T-helper 17 cell (primary cell): ENCODE results near the gene DGKA. TPM values are rescaled to one million over a fixed set of nuclear protein-coding genes. Genes with fewer than 3 reads are reported as not detected.
"Not testable (repeated sequence)": the region's sequence is repeated elsewhere in the genome, so short reads cannot be mapped to it uniquely, and the experiment has no call there.

Experiments used
- ATAC-seq: fragments of 150-1000 bp; cut with Tn5 transposase; 2 replicates; pipeline ENCODE4 v1.10.0; 2021; ENCODE audit warnings: mild to moderate bottlenecking, moderate library complexity
- DNase-seq, 3 donors: peaks; one replicate each; pipeline versions ENCODE4 v3.0.0 to v3.0.0-alpha.2; 2020 to 2021
- H3K9me3 ChIP-seq: one replicate; pipeline ENCODE4 v1.7.0; 2013; ENCODE audit warnings: low read length, mild to moderate bottlenecking; ENCODE audit not compliant: control insufficient read depth, poor library complexity, severe bottlenecking
- H3K27ac Mint-ChIP-seq: one replicate; pipeline ENCODE4 v1.8.0; 2022; ENCODE audit warnings: mild to moderate bottlenecking, moderate library complexity, mixed read lengths
- H3K27me3 Mint-ChIP-seq: one replicate; pipeline ENCODE4 v1.8.0; 2022; ENCODE audit warnings: mixed read lengths
- H3K36me3 Mint-ChIP-seq: one replicate; pipeline ENCODE4 v1.8.0; 2022; ENCODE audit warnings: low read depth, mixed read lengths
- H3K4me1 Mint-ChIP-seq: one replicate; pipeline ENCODE4 v1.8.0; 2022; ENCODE audit warnings: mild to moderate bottlenecking, mixed read lengths
- H3K4me3 Mint-ChIP-seq: one replicate; pipeline ENCODE4 v1.8.0; 2022; ENCODE audit warnings: mild to moderate bottlenecking, moderate library complexity, mixed read lengths
- total RNA-seq, 4 donors: library from RNA in 2 of 4; stranded (reverse) in 2 of 4; gene quantifications; one replicate each; pipeline ENCODE4 v1.2.3 and lab custom pipeline; 2022 to 2026

The DGKA gene
- total RNA-seq, 2 donors from 2014 or later = 870 to 1,080 TPM

DNA sequence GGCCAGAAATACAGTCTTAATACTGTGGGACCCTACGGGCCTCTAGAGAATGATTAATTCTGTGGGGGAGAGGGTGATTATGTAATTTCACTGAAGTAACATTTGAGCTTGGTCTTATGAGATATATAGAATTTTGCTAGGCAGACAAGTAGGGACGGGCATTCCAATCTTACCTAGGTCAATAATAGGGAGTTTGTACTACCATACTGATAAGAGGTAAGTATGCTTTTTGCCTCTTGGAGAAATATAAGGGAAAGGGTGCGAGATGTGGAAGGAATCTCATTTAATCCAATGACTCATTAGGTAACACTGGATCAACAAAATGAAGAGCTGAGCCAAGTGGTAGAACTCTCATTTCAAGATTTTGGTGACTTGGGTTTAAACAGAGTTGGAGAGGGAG, 48.1 kb downstream of the DGKA start:
- H3K36me3 Mint-ChIP-seq = no peaks in the 10 kb centered on the region
- H3K9me3 ChIP-seq = no peaks in the 10 kb centered on the region
- H3K4me3 Mint-ChIP-seq = no peak overlapping the region
- DNase-seq = no peak
- H3K27ac Mint-ChIP-seq = peak overlapping the region; percentile 84
- H3K4me1 Mint-ChIP-seq = peaks cover 23% of the 10 kb centered on the region
- no peaks in the 10 kb centered on the region for H3K27me3 Mint-ChIP-seq
- no peak for ATAC-seq

DNA sequence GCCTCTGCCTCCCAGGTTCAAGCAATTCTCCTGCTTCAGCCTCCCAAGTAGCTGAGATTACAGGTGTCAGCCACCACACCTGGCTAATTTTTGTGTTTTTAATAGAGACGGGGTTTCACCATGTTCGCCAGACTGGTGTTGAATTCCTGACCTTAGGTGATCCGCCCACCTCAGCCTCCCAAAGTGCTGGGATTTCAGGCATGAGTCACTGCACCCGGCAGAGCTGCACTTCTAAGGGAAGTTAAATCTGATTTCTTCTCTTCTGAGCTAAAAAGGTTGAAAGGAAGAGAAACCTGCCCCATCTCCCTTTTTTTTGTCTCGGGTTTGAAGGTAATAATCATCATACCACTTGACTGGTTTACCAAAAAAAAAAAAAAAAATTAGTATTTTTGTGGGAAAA, 50.9 kb downstream of the DGKA start:
- not testable (repeated sequence) for H3K27me3 Mint-ChIP-seq, H3K9me3 ChIP-seq, H3K4me3 Mint-ChIP-seq, DNase-seq, H3K36me3 Mint-ChIP-seq, ATAC-seq, H3K27ac Mint-ChIP-seq
- H3K4me1 Mint-ChIP-seq = peaks cover 18% of the 10 kb centered on the region

GRCh38 chr12:55982319-55982936, 51.5 kb downstream of the DGKA start:
- DNase-seq (no peak), ATAC-seq (no peak)
- Mint-ChIP-seq H3K4me3 (no peak overlapping the region), H3K4me1 (peaks cover 17% of the 10 kb centered on the region), H3K36me3 (no peaks in the 10 kb centered on the region), H3K27me3 (no peaks in the 10 kb centered on the region), H3K27ac (no peak overlapping the region)
- H3K9me3 ChIP-seq = no peaks in the 10 kb centered on the region

GRCh38 chr12:55983232-55983842, 52.4 kb downstream of the DGKA start:
- DNase-seq (no peak), ATAC-seq (no peak)
- H3K9me3 ChIP-seq = no peaks in the 10 kb centered on the region
- H3K27ac Mint-ChIP-seq = peak overlapping the region; percentile 62
- H3K4me1 Mint-ChIP-seq = peaks cover 12% of the 10 kb centered on the region
- no peak overlapping the region for H3K4me3 Mint-ChIP-seq
- no peaks in the 10 kb centered on the region for H3K27me3 Mint-ChIP-seq
- no peaks in the 10 kb centered on the region for H3K36me3 Mint-ChIP-seq

- no peak for DNase-seq
- Mint-ChIP-seq H3K4me1 (peaks cover 6% of the 10 kb centered on the region), H3K36me3 (no peaks in the 10 kb centered on the region), H3K4me3 (no peak overlapping the region), H3K27me3 (no peaks in the 10 kb centered on the region), H3K27ac (peak overlapping the region; percentile 21)
- no peak for ATAC-seq
- H3K9me3 ChIP-seq = no peaks in the 10 kb centered on the region
Measured at GRCh38 chr12:55984861-55985260, 53.9 kb downstream of the DGKA start.

GRCh38 chr12:55985341-55985740, 54.4 kb downstream of the DGKA start:
- DNase-seq = no peak
- H3K9me3 ChIP-seq = no peaks in the 10 kb centered on the region
- no peak for ATAC-seq
- Mint-ChIP-seq H3K36me3 (no peaks in the 10 kb centered on the region), H3K27ac (peak overlapping the region; percentile 21), H3K4me1 (peaks cover 2% of the 10 kb centered on the region), H3K27me3 (no peaks in the 10 kb centered on the region), H3K4me3 (no peak overlapping the region)

- ATAC-seq, H3K4me3 Mint-ChIP-seq, DNase-seq, H3K9me3 ChIP-seq, H3K4me1 Mint-ChIP-seq, H3K36me3 Mint-ChIP-seq, H3K27me3 Mint-ChIP-seq: not testable (repeated sequence)
- H3K27ac Mint-ChIP-seq = peak overlapping the region; percentile 21
Measured at GRCh38 chr12:55985976-55986375, 55.0 kb downstream of the DGKA start.

GRCh38 chr12:55991110-55991509, 60.1 kb downstream of the DGKA start:
- DNase-seq = no peak
- H3K9me3 ChIP-seq = no peaks in the 10 kb centered on the region
- no peaks in the 10 kb centered on the region for H3K36me3 Mint-ChIP-seq
- H3K27ac Mint-ChIP-seq = no peak overlapping the region
- no peak for ATAC-seq
- H3K4me1 Mint-ChIP-seq = peaks cover 4% of the 10 kb centered on the region
- H3K4me3 Mint-ChIP-seq = no peak overlapping the region
- H3K27me3 Mint-ChIP-seq = no peaks in the 10 kb centered on the region

- Mint-ChIP-seq H3K4me3 (no peak overlapping the region), H3K27ac (peak overlapping the region; percentile 65), H3K4me1 (peaks cover 11% of the 10 kb centered on the region), H3K27me3 (peaks cover 4% of the 10 kb centered on the region), H3K36me3 (no peaks in the 10 kb centered on the region)
- no peaks in the 10 kb centered on the region for H3K9me3 ChIP-seq
- no peak for DNase-seq
- ATAC-seq = no peak
Measured at GRCh38 chr12:55993230-55993853, 62.4 kb downstream of the DGKA start.

DNA sequence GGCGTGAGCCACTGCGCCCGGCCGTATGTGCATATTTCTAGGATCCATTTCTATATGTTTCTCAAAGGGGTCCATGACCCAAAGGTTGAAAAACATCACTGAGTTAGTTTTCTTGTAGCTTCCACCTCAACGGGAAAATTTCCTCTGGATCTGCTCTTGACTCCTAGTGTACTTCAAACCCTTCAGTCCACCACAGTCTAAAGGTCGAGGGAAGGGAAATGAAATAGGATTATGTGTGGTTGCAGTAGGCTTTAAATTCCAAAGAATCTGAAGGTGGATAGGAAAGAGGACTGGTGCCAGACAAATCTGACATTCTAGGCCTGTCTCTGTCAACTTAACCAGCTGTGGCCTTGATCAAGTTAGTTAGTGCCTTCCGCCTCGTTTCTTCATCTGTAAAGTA, 64.4 kb downstream of the DGKA start:
- no peaks in the 10 kb centered on the region for H3K9me3 ChIP-seq
- peaks cover 11% of the 10 kb centered on the region for H3K4me1 Mint-ChIP-seq
- DNase-seq (no peak), ATAC-seq (no peak)
- H3K4me3 Mint-ChIP-seq = no peak overlapping the region
- peaks cover 4% of the 10 kb centered on the region for H3K27me3 Mint-ChIP-seq
- H3K27ac Mint-ChIP-seq = peak overlapping the region; percentile 21
- no peaks in the 10 kb centered on the region for H3K36me3 Mint-ChIP-seq

- DNase-seq (peak; percentile 34 to 51 (median 36)), ATAC-seq (peak; percentile 86)
- H3K9me3 ChIP-seq = no peaks in the 10 kb centered on the region
- H3K36me3 Mint-ChIP-seq = no peaks in the 10 kb centered on the region
- H3K27ac Mint-ChIP-seq = peak overlapping the region; percentile 21
- peaks cover 11% of the 10 kb centered on the region for H3K4me1 Mint-ChIP-seq
- H3K4me3 Mint-ChIP-seq = no peak overlapping the region
- peaks cover 4% of the 10 kb centered on the region for H3K27me3 Mint-ChIP-seq
Measured at GRCh38 chr12:55996201-55996714, 65.3 kb downstream of the DGKA start.

GRCh38 chr12:55996715-55997534, 66.0 kb downstream of the DGKA start, which contains the start of gene SUOX:
TSS of gene SUOX (plus strand) at chr12:55997276. CDS start at chr12:56002222, 4,946 bp downstream.
- H3K36me3 Mint-ChIP-seq = no peaks in the 10 kb centered on the region
- H3K27me3 Mint-ChIP-seq = peaks cover 4% of the 10 kb centered on the region
- peak within 1 kb of the TSS; percentile 21 for H3K27ac Mint-ChIP-seq
- DNase-seq (no peak), ATAC-seq (peak; percentile 62)
- no peak within 1 kb of the TSS for H3K4me3 Mint-ChIP-seq
- no peaks in the 10 kb centered on the region for H3K9me3 ChIP-seq
- peaks cover 11% of the 10 kb centered on the region for H3K4me1 Mint-ChIP-seq

DNA sequence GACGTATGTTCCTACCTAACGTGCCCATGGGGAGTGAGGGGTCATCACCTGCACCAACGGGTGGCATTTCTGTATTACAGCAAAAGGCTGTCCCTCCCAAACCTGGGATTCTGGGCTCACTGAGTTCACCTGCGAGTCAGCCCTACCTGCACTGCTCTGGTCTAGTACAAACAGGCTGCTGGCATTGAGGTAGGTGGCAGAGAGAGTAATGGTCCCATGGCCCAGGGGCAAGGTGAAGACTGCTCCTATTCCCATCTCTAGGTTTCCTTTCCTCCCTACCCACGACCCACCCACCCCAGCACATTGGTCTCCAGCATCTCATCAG, 66.5 kb downstream of the DGKA start:
- H3K27me3 Mint-ChIP-seq = peaks cover 4% of the 10 kb centered on the region
- no peak for ATAC-seq
- H3K9me3 ChIP-seq = no peaks in the 10 kb centered on the region
- DNase-seq = no peak
- H3K27ac Mint-ChIP-seq = no peak overlapping the region
- peaks cover 11% of the 10 kb centered on the region for H3K4me1 Mint-ChIP-seq
- H3K4me3 Mint-ChIP-seq = no peak overlapping the region
- no peaks in the 10 kb centered on the region for H3K36me3 Mint-ChIP-seq
